Fibroblast of villous mesenchyme (primary cell): ENCODE measurements around the gene TM2D3. TPM values are rescaled to one million over a fixed set of nuclear protein-coding genes. Genes with fewer than 3 reads are reported as not detected.

Experiments used
- DNase-seq: peaks from one replicate; pipeline ENCODE4 v3.0.0-alpha.2; 2010; ENCODE audit warnings: low read depth
- H3K4me3 ChIP-seq: 2 replicates; pipeline ENCODE4 v1.5.1; 2011; ENCODE audit warnings: low read depth, mild to moderate bottlenecking, low read length
- total RNA-seq: library from RNA; depleted of rRNA; stranded (reverse); fragments of >200 nt; gene quantifications from 2 replicates; pipeline ENCODE4 v1.2.3, GENCODE V29; 2012
- TF ChIP-seq, protein P1 (sequence below): IDR thresholded peaks from 2 replicates; pipeline ENCODE4 v1.5.1; 2012; ENCODE audit warnings: low read depth, mild to moderate bottlenecking, low read length; ENCODE audit not compliant: insufficient read depth

TM2D3 gene
- total RNA-seq, 1 donor = 48.4 TPM

DNA sequence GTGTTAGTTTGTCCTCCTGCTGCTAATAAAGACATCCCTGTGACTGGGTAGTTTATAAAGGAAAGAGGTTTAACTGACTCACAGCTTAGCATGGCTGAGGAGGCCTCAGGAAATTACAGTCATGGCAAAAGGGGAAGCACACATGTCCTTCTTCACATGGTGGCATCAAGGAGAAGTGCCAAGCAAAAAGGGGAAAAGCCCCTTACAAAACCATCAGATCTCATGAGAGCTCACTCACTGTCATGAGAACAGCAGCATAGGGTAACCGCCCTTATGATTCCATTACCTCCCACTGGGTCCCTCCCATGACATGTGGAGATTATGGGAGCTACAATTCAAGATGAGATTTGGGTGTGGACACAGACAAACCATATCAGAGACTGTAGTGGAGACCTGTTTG lies 27.0 kb downstream of the TM2D3 start:
- no peak for DNase-seq
- TF ChIP-seq, protein P1, sequence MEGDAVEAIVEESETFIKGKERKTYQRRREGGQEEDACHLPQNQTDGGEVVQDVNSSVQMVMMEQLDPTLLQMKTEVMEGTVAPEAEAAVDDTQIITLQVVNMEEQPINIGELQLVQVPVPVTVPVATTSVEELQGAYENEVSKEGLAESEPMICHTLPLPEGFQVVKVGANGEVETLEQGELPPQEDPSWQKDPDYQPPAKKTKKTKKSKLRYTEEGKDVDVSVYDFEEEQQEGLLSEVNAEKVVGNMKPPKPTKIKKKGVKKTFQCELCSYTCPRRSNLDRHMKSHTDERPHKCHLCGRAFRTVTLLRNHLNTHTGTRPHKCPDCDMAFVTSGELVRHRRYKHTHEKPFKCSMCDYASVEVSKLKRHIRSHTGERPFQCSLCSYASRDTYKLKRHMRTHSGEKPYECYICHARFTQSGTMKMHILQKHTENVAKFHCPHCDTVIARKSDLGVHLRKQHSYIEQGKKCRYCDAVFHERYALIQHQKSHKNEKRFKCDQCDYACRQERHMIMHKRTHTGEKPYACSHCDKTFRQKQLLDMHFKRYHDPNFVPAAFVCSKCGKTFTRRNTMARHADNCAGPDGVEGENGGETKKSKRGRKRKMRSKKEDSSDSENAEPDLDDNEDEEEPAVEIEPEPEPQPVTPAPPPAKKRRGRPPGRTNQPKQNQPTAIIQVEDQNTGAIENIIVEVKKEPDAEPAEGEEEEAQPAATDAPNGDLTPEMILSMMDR = no peak
- H3K4me3 ChIP-seq = no peak overlapping the region

DNA sequence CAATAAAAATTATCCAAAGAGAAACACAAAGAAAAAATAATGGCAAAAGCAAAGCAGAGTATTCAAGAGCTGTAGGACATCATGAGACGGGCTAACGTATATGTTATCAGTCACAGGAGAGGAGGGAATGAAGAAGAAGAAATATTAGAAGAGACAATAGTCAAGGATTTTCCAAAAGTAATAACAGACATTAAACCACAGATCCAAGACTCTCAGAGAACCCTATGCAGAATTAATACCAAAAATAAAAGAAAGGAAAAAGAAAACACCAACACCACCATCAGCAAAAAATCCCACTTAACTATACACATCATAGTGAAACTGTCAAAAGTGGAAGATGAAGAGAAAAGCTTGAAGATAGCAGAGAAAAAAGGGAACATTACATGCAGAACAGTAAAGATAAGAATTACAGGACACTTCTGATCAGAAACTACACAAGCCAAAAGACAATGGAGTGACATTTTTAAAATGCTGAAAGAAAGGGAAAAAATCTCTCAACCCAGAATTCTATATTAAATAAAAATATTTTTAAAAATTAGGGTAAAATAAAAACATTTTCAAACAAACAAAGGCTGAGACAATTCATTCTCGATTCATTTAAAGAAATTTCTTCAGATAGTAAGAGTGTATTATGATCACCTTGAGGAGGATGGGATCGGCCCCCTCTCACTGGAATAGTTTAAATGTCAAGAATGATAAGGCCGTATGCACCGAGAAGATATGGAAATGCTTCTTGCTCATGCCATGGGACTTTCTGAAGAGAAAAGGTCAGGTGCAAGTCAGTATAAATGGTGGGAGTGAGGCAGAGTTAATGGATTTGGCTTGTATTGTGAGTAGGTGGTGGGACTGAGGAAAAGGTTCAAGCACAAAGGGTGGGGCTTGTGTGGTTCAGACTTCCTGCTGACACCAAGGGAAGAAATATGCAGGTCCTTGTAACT lies 28.5 kb downstream of the TM2D3 start:
- DNase-seq = no peak
- H3K4me3 ChIP-seq = no peak overlapping the region
- TF ChIP-seq, protein P1 = no peak

DNA sequence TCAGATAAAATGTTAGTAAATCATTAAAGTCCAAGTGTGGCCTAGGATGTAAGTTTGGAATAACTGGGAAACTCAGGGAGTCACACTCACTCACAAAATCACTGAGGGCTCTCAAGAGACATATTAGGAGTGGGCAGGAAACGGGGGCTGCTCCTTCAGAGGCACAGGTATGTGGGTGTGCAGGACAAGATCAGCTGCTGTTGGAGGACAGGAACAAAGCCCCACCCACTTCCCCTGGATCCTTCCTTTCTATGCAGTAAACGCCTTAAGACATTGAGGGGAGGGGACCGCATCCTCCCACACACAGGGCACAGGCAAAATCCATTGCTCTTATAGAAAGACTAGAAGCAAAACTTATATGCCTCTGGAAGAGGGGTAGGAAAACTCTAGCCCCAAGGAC lies 30.2 kb downstream of the TM2D3 start:
- TF ChIP-seq, protein P1 = no peak
- no peak overlapping the region for H3K4me3 ChIP-seq
- no peak for DNase-seq

GRCh38 chr15:101620671-101621070 lies 31.5 kb downstream of the TM2D3 start:
- TF ChIP-seq, protein P1 = no peak
- no peak overlapping the region for H3K4me3 ChIP-seq
- DNase-seq = no peak

DNA sequence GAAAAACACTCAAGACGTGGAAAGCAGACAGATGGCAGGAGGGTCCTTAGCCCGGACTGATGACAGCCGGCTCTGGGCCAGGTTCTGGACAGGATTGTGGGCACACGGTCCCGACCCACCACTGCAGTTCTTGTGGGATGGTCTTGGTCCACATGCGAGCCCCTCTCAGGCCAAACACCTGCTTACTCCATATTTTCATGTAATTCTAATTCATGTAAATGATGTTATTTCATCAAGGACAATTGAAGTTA lies 32.6 kb downstream of the TM2D3 start:
- no peak overlapping the region for H3K4me3 ChIP-seq
- DNase-seq = no peak
- TF ChIP-seq, protein P1 = no peak

DNA sequence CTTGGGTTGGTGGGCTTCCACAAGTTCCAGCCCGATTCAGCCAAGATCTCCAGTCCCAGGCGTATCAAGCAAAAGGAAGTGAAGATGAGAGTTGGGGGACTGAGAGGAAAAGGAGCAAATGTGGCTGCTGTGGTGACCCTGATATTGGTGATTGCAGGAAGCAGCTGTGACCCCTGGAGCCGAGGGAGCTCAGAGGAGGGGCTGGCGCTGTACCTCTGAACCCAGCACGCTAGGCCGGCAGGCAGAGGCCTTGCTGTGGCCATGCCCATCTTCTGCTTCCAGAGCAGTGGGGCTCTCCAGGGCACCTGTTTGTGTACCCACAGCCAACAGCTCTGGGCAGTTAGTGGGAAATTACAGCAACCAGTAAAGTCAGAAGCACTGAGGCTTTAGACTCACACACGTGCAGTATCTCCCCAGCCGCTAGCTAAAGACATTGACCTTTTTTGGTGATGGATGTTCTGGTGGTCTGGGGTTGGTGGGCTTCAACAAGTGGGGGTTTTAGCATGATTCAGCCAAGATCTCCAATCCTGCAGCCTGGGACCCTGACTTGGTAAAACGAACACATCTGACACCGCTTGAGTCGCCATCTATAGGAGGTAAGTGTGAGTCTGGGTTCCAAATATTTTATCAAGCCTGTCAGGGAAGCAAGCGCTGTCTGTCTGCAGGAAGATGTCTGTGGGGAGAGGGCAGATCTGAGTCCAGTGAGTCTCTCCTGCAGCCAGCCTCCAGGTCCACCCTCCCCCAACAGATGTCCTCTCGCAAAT lies 33.1 kb downstream of the TM2D3 start:
- TF ChIP-seq, protein P1 = no peak
- H3K4me3 ChIP-seq = no peak overlapping the region
- no peak for DNase-seq
